Uterus (tissue), 2 donors: Measurements from ENCODE around the gene LIPJ.

Source experiments
- POLR2A ChIP-seq, 2 donors: fragments of 450-650 bp; IDR thresholded peaks; one replicate each; pipeline ENCODE4 v1.6.1; 2016; ENCODE audit warnings: antibody characterized with exemption in 2 of 2, mild to moderate bottlenecking in 1 of 2, moderate library complexity in 1 of 2
- TF ChIP-seq, protein P1 (sequence below), 4 experiments: fragments of 200-600 bp in 2 of 4; fragments of 450-650 bp in 2 of 4; sonication (generic) in 2 of 4; IDR thresholded peaks; one replicate each; pipeline ENCODE4 v1.5.1; 2016 to 2019; ENCODE audit warnings: antibody characterized with exemption in 4 of 4, mild to moderate bottlenecking in 2 of 4, moderate library complexity in 1 of 4

DNA sequence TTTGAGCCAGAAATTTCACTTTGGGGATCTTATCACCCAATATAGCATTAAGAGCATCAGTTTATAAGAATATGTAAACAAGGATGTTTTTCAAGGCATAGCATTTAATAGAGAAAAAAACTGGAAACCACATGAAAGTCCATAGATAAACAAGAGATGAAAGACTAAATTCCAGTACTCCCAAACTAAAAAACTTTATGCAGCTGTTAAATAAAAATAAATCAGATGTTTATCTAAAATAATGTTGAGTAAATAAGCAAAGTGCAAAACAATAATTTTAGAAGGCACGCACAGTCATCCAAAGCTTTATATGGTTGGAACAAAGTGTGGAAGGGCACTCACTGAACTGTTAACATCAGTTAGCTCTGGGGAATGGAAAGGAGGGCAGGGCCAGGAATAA, 24.4 kb upstream of the LIPJ start:
- TF ChIP-seq, protein P1, sequence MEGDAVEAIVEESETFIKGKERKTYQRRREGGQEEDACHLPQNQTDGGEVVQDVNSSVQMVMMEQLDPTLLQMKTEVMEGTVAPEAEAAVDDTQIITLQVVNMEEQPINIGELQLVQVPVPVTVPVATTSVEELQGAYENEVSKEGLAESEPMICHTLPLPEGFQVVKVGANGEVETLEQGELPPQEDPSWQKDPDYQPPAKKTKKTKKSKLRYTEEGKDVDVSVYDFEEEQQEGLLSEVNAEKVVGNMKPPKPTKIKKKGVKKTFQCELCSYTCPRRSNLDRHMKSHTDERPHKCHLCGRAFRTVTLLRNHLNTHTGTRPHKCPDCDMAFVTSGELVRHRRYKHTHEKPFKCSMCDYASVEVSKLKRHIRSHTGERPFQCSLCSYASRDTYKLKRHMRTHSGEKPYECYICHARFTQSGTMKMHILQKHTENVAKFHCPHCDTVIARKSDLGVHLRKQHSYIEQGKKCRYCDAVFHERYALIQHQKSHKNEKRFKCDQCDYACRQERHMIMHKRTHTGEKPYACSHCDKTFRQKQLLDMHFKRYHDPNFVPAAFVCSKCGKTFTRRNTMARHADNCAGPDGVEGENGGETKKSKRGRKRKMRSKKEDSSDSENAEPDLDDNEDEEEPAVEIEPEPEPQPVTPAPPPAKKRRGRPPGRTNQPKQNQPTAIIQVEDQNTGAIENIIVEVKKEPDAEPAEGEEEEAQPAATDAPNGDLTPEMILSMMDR (IDR thresholded peaks at IDR 0.05) = no peak
- TF ChIP-seq POLR2A (IDR thresholded peaks at IDR 0.05) = no peak
